NCI-H2029 (cell line): ENCODE results near the gene NET1.
"Not testable (repeated sequence)": the region's sequence is repeated elsewhere in the genome, so short reads cannot be mapped to it uniquely, and the experiment has no call there.

Source experiments
- DNase-seq: peaks from one replicate; lab custom pipeline; 2025; lab: John Stamatoyannopoulos, UW

The NET1 gene

DNA sequence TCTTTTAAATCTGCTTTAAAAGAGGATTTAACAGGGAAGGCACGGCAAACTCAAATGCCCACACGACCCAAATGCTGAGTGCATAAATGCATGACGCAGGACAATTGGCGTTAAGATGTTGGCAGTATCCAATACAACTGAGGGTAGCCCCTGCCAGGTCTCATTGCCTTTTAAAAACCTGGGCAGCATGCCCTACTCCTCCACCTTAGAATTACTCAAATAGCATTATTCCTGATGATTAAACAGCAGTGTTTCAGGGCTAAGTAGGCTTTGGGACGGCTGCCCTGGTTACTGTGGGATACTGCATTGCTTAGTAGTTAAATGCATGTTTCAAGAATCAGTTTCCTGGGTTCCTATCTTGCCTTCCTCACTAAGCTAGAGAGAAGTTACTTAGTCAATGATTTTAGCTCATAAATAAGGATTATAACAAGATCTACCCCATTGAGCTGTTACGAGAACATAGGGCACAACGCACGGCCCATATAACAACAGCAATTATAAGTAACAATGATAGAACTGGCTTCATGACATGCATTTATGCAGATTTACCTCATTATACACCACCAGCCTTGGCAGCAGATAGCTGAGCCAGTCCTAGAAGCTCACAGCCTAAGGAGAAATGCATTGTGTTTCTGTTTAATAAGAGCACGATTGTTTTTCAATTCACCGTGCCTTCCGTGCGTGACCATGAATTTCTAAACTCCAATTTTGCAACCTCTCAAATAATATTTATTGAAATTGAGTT is 15.6 kb upstream of the NET1 start:
- DNase-seq, result no peak

DNA sequence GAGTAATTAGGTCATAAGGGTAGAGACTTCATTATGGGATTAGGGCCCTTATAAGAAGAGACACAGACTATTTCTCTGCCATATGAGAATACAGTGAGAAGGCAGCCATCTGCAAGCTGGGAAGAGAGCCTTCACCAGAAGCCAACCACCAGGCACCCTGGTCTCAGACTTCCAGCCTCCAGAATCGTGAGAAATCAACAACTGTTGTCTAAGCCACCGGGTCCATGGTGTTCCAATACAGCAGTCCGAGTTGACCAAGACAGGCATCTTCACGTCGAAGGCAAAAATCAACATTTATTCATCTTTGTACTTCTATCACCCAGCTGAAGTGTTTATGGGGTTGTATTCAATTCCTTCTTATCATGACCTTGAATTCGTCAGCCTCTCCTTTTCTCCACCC is 13.0 kb upstream of the NET1 start:
- DNase-seq, result no peak

- no peak for DNase-seq
These were observed 11.7 kb upstream of the NET1 start for GRCh38 chr10:5400468-5401240.

- no peak for DNase-seq
These were observed 9.6 kb upstream of the NET1 start for GRCh38 chr10:5402798-5403197.

- no peak for DNase-seq
These were observed 7.9 kb upstream of the NET1 start, which contains the start of gene TUBAL3 for GRCh38 chr10:5404208-5405041. TUBAL3 (minus strand) TSS chr10:5404828; CDS start chr10:5404792, 36 bp downstream.

GRCh38 chr10:5406918-5407317 is 5.4 kb upstream of the NET1 start:
- DNase-seq, result no peak

DNA sequence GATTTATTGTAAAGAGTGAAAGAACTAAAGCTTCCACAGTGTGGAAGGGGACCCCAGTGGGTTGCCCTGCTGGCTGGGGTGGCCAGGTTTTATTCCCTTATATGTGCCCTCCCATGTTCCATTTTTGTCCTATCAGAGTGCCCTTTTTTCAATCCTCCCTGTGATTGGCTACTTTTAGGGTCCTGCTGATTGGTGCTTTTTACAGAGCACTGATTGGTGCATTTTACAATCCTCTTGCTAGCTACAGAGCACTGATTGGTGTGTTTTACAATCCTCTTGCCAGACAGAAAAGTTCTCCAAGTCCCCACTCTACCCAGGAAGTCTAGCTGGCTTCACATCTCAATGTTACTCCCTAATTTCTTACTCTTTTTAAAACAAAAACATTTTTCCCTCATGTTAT is 1.6 kb upstream of the NET1 start:
- not testable (repeated sequence) for DNase-seq

DNA sequence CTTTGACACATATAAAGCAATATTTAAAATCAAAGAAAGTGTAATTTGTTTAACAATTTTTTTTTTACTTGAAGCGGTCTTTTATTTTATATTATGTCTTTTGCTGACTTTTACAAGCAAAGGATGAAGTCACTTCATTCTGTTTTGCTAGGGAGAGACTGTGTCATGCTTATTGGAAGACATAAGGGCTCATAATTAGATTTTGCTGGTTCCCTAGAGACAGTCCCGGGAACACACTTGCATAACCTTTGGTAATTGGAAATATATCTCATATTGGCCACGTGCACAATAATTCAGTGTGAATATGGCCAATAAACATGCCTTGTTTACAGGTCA is 448 bp upstream of the NET1 start:
- no peak for DNase-seq

DNA sequence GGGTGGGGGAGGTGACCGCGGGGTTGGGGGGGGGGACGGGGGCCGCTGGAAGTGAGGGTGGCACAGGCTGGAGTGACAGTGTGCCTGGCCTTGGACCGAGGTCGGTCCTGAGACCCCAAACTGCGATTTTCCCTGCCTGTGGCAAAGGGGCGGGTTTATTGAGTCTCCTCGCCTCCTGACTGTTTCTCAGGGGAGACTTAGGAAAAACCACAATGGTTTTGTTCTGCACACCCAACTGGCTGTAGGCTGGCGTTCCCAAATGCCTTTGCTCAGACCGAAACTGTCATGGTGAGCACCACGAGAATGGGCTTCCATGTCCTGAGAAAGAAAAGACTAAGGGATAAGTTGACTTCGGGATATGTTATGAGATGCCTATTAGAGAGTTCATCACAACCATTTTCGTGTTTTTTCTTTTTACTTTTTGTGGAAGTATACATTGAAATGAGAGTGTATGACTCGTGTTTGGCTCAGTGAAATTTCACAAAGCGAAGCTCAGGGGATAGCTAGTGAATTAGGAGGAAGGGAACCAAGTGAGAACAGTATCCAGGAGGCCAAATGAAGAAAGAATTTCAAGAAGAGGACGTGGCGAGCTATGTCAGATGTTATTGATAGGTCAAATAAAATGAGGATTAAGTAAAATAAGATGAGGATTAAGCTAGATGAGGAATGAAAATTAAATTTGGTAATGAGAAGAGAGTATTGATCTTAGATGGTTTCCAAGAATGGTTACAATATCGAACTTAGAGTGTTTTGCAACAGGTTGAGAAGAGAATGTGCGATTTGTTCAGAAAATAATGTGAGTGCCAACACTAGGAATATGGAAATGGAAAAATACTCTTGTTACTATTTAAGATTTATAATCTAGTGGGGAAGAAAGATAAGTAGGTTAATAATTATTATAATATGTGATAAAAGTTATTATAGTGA is 918 bp downstream of the NET1 start:
- DNase-seq, result no peak

- peak; percentile 65 for DNase-seq
These were observed 4.6 kb downstream of the NET1 start for GRCh38 chr10:5416981-5417380.

DNA sequence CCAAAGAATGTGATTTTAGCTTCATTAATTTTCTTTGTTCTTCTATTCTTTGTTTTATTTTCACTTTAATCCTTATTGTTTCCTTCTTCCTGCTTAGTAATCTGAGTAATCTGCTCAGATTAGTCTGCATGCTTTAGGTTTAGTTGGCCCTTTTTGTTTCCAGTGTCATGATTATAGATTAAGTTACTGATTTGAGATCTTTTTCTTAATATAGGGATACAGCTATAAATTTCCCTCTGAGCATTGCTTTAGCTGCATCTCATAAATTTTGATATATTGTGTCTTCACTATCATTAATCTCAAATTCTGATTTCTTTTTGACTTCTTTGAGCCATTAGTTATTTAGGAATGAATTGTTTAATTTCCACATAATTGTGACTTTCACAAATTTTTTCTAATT is 6.2 kb downstream of the NET1 start:
- DNase-seq, result no peak

DNA sequence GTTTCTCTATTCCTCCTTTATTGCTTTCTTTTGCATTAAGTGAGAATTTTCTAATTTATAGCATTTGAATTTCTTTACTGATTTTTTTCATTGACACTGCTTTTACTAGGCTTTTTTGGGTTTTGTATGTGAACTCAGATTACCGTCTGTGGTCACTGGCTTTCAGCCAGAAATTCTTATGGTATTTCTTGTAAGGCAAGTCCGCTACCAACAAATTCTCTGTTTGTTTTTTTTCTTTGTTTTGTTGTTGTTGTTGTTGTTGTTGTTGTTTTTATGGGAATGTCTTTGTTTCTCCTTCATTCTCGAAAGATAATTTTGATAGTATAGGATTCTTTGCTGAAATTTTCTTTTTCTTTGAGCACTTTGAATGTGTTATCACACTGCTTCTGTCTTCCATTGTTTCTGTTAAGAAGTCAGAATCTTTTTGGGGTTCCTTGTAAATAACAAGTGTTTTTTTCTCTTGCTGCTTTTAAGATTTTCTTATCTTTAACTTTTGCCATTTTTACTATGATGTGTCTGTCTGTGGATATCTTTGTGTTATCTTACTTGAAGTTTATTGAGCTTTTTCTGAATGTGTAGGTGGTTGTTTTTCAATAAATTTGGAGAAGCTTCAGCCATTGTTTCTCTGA is 7.2 kb downstream of the NET1 start:
- no peak for DNase-seq

- no peak for DNase-seq
These were observed 11.4 kb downstream of the NET1 start for GRCh38 chr10:5423771-5424170.

DNA sequence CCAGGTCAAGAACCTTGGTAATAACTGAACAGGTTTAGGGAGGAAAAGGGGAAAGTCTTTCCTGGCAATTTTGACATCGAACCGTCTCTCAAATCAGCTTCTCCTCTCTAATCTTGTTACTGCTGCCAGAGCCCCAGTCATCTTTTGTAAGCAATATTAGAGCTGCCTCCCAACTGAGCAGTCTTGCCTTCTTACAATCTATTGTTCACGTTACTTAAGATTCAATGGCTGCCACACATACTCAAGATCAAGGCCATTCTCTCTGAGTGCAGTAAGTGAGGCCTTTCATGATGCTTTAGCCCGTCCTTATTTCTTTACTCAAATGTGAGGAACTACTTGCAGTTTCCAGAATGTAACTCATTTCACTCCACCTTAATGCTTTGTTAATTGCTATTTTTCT is 12.4 kb downstream of the NET1 start:
- no peak for DNase-seq

DNA sequence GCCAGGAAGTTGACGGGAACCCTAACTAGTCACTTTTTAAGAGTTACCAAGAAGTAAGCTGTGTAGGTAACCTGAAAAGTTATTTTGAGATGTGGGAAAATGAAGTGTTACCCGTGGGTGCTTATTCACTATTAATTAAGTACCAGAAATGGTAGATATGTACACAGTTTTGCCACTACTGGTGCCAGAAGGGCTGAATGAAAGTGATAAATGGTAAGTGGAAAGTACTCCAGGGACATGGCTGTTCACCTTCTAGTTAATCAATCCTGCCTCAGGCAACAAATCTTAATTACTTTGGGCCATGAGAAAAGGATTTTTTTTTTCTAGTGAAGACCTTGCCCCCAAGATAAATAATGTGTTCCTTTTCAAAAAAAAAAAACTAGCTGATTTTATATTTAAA is 15.8 kb downstream of the NET1 start:
- no peak for DNase-seq

GRCh38 chr10:5433182-5433581 is 20.8 kb downstream of the NET1 start:
- no peak for DNase-seq

DNA sequence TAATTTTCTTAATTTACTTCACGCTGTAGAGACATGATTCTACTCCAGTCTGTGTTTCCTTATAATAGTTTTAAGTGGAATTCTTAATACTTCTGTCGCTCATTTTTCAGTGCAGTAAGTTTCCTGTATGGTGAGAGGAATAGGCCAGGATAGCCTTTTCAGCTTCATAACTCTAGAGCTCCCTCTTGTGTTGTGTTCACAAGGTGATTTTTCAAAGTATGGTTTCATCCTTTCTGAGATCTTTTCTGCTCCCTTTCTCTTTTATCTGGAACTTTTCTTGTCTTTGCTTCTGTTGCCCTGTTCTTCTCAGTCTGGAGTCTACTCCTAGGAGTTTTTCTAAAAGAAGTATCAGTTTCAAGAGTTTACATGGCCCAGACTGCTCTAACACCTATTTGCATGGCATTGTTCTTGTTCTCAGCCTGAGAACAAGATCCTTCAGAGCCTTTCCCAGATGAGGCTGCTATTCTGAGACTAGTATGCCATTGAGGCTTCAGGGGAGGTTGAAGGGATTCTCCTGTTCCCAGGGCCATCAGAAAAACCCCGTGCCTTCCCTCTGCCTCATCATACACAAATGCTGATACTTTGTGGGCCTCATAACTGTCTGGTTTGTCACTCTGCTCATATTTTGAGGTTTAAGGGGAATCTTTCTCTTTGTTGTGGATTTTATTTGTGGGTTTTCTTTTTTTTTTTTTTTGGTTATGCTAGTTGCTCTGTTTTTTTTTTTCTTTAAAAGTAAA is 21.8 kb downstream of the NET1 start:
- no peak for DNase-seq

DNA sequence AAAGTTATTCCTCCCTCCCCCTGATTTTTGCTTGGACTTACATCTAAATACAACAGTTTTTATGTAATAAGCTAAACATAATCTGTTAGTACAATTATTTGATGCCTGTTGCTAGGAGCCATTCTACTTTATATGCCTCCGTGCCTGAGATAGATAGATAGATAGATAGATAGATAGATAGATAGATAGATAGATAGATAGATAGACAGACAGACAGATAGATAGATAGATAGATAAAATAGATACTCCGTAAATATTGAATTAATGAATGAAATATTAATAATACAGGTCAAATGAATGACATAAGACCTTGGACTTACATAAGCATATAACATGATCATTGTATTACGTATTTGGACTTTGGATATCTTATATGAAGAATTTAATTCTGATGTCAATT is 23.0 kb downstream of the NET1 start:
- DNase-seq, result no peak

DNA sequence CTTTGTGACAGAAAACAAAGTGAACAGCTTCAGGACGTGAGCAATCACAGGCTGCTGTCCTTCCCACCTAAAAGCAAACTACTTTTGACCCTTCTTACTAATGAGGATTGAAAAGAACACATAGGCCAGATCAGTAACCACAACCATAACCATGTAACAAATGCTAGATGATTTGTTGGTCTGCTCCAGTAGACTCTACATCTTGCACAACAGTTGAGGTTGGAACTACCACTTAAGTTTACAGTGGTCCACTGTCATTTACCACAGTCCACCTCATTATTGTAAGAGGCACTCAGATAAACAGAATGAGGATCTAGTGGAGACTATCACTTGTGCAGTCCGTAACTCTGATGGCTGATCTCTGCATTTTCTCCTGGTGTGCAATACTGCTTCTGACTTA is 27.8 kb downstream of the NET1 start:
- no peak for DNase-seq

- DNase-seq, result no peak
These were observed 28.7 kb downstream of the NET1 start for GRCh38 chr10:5441106-5441505.
